Activated CD4-positive, alpha-beta memory T cell treated with anti-CD3 and anti-CD28 coated beads, Interleukin-2, amount 10 ng/mL, durations not matched to agents 7 days and 5 days (primary cell): ENCODE results near the gene KIF21A. TPM values are rescaled to one million over a fixed set of nuclear protein-coding genes. Genes with fewer than 3 reads are reported as not detected.

Source experiments
- CTCF ChIA-PET: fragments of 350-600 bp; sonication (Branson Sonifier 250); formaldehyde crosslinking; loops from one replicate; lab custom pipeline; 2021; ENCODE audit warnings: antibody characterized with exemption, inconsistent platforms; lab: Charles Lee
- POLR2A ChIA-PET: fragments of 350-600 bp; sonication (Branson Sonifier 250); formaldehyde crosslinking; loops from one replicate; lab custom pipeline; 2021; ENCODE audit warnings: antibody characterized with exemption; lab: Charles Lee
- DNase-seq: peaks from one replicate; pipeline ENCODE4 v3.0.0-alpha.2; 2020
- H3K27ac Mint-ChIP-seq: one replicate; pipeline ENCODE4 v1.8.0; 2021; ENCODE audit warnings: mild to moderate bottlenecking, mixed read lengths
- H3K27me3 Mint-ChIP-seq: one replicate; pipeline ENCODE4 v1.8.0; 2021; ENCODE audit warnings: mixed read lengths
- H3K36me3 Mint-ChIP-seq: one replicate; pipeline ENCODE4 v1.8.0; 2021; ENCODE audit warnings: low read depth, mixed read lengths
- H3K4me1 Mint-ChIP-seq: one replicate; pipeline ENCODE4 v1.8.0; 2021; ENCODE audit warnings: mixed read lengths
- H3K4me3 Mint-ChIP-seq: one replicate; pipeline ENCODE4 v1.8.0; 2021; ENCODE audit warnings: mild to moderate bottlenecking, mixed read lengths
- H3K9me3 Mint-ChIP-seq: one replicate; pipeline ENCODE4 v1.8.0; 2021; ENCODE audit warnings: mixed read lengths
- total RNA-seq, 2 experiments: library from RNA; stranded (reverse); gene quantifications; one replicate each; pipeline ENCODE4 v1.2.3, GENCODE V29; 2021

KIF21A gene
- total RNA-seq, 2 experiments from 2014 or later, result 18.4 to 19.7 TPM

DNA sequence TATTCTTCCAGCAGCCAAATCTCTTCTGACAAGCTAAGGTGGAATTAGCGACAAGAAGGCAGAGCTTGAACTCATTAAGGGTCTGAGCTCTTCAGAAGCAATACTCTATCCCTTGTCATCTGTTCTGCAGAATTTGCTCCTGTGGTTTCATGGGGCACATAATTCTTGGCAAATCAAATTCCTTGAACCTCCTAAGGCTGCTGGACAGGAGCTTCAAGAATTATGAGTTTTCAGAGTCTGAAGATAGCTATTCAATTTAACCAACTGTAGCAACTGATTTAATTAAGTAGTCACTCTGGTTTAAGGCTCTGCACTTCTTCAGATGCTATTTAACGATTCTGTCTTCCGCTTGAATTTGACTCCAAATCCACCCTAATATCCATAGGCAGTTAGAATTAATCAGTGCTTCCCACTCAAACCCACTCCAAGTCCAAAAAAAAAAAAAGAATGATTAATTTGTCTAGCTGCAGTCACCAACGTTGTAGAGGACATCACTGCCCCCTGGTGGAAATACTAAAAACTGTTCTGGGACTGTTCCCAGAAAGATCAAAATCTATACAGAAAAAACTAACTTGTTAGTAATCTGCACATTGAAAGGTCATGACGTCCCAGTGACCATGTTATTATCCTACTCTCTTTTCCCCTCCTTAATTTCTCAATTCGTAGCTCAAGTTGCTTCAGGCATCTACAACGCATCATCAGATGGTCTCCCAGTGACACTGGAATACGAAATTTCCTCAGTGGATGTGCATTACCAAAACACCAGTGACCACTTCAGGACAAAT, 169.9 kb downstream of the KIF21A start:
- ChIA-PET POLR2A (no interaction called here), CTCF (interaction anchor here (0.8 to 3.2 kb wide), 15 partner anchors 9 to 957 kb away, joined by 3 to 14 read pairs (median 5); partner anchors contain the start of genes ALG10B and CPNE8)
- Mint-ChIP-seq H3K27me3 (peaks cover 6% of the 10 kb centered on the region), H3K9me3 (no peaks in the 10 kb centered on the region), H3K36me3 (no peaks in the 10 kb centered on the region), H3K27ac (no peak overlapping the region), H3K4me3 (no peak overlapping the region), H3K4me1 (peaks cover 4% of the 10 kb centered on the region)
- DNase-seq, result no peak

DNA sequence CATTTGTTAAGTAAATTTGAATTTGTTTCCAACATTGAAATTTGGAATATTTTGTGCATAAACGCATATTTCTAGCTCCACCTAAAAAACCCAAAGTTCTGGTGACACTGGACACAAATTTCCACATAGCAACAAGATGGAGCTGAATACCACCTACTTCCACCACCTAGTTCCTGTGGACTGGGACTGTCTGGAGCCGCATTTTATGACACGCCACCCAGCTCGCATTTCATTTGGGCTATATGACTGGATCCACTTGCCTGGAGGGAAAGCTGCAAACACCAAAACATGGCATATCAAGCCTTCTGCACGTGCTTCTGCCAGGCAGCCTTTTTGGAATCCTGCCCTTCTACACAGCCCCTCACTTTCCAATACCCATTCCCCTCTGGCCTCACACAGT, 173.4 kb downstream of the KIF21A start:
- POLR2A ChIA-PET, result no interaction called here
- CTCF ChIA-PET, result no interaction called here
- DNase-seq, result no peak
- Mint-ChIP-seq H3K9me3 (no peaks in the 10 kb centered on the region), H3K27ac (no peak overlapping the region), H3K4me3 (no peak overlapping the region), H3K36me3 (no peaks in the 10 kb centered on the region), H3K27me3 (peaks cover under 1% of the 10 kb centered on the region), H3K4me1 (no peaks in the 10 kb centered on the region)

GRCh38 chr12:39267886-39268285, 175.0 kb downstream of the KIF21A start:
- ChIA-PET CTCF (no interaction called here), POLR2A (no interaction called here)
- no peaks in the 10 kb centered on the region for H3K27me3 Mint-ChIP-seq
- H3K36me3 Mint-ChIP-seq, result no peaks in the 10 kb centered on the region
- H3K4me1 Mint-ChIP-seq, result no peaks in the 10 kb centered on the region
- no peak overlapping the region for H3K4me3 Mint-ChIP-seq
- no peaks in the 10 kb centered on the region for H3K9me3 Mint-ChIP-seq
- no peak for DNase-seq
- no peak overlapping the region for H3K27ac Mint-ChIP-seq

DNA sequence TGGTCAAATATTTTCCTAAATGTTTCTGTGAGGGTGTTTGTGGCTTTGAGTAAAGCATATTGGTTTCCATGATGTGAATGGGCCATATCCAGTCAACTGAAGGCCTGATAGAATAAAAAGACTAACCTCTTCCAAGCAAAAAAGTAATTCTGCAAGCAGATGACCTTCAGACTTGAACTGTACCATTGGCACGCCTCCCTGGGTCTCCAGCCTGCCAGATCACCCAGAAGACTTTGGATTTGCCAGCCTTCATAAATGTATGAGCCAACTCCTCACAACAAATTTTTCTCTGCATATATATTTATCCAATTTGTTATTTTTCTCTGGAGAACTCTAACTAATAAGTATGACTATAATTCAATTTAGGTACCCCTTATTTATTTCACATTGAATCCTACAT, 190.3 kb downstream of the KIF21A start:
- DNase-seq, result no peak
- no peaks in the 10 kb centered on the region for H3K4me1 Mint-ChIP-seq
- no peaks in the 10 kb centered on the region for H3K36me3 Mint-ChIP-seq
- no peaks in the 10 kb centered on the region for H3K9me3 Mint-ChIP-seq
- peaks cover 7% of the 10 kb centered on the region for H3K27me3 Mint-ChIP-seq
- ChIA-PET CTCF (no interaction called here), POLR2A (no interaction called here)
- no peak overlapping the region for H3K27ac Mint-ChIP-seq
- no peak overlapping the region for H3K4me3 Mint-ChIP-seq

Other genes starting within 250 kb of the KIF21A start
- 10 to 100 TPM; 19.6 TPM for gene ABCD2, start 176.7 kb upstream of the KIF21A start, total RNA-seq